GM19238 (cell line): Measurements from ENCODE around the gene APLP2.

ENCODE experiments used
- DNase-seq: peaks from one replicate; pipeline ENCODE4 v3.0.0; 2011; ENCODE audit warnings: low spot score; ENCODE audit not compliant: insufficient read length

Gene APLP2

GRCh38 chr11:130145975-130146776, 76.5 kb downstream of the APLP2 start:
- no peak for DNase-seq

- DNase-seq, result no peak
Observed at GRCh38 chr11:130146796-130147195, 77.1 kb downstream of the APLP2 start.

- no peak for DNase-seq
Observed at GRCh38 chr11:130148796-130149326, 79.2 kb downstream of the APLP2 start.

GRCh38 chr11:130150790-130151189, 81.1 kb downstream of the APLP2 start:
- no peak for DNase-seq

GRCh38 chr11:130151196-130151595, 81.5 kb downstream of the APLP2 start:
- DNase-seq, result no peak

- no peak for DNase-seq
Observed at GRCh38 chr11:130156108-130157022, 86.7 kb downstream of the APLP2 start.

- DNase-seq, result no peak
Observed at GRCh38 chr11:130157101-130157500, 87.4 kb downstream of the APLP2 start.

GRCh38 chr11:130157840-130158239, 88.1 kb downstream of the APLP2 start:
- no peak for DNase-seq

GRCh38 chr11:130159139-130159538, 89.4 kb downstream of the APLP2 start:
- DNase-seq, result no peak

- DNase-seq, result no peak
Observed at GRCh38 chr11:130159657-130160497, 90.2 kb downstream of the APLP2 start, which contains the start of gene ST14. ST14 (plus strand) TSS chr11:130159782; CDS start chr11:130159980, 198 bp downstream.

GRCh38 chr11:130160498-130161155, 90.9 kb downstream of the APLP2 start:
- DNase-seq, result no peak

- DNase-seq, result no peak
Observed at GRCh38 chr11:130161441-130162145, 91.9 kb downstream of the APLP2 start.

GRCh38 chr11:130162733-130163132, 93.0 kb downstream of the APLP2 start:
- no peak for DNase-seq

- no peak for DNase-seq
Observed at GRCh38 chr11:130163346-130164220, 93.9 kb downstream of the APLP2 start.

- DNase-seq, result no peak
Observed at GRCh38 chr11:130164221-130164570, 94.5 kb downstream of the APLP2 start.

GRCh38 chr11:130165601-130166456, 96.1 kb downstream of the APLP2 start:
- DNase-seq, result no peak

- no peak for DNase-seq
Observed at GRCh38 chr11:130166457-130166784, 96.7 kb downstream of the APLP2 start.

- no peak for DNase-seq
Observed at GRCh38 chr11:130167146-130167545, 97.5 kb downstream of the APLP2 start.
